A673 (cell line): ENCODE data around the gene ITGA1. TPM values are rescaled to one million over a fixed set of nuclear protein-coding genes. Genes with fewer than 3 reads are reported as not detected.

ENCODE experiments used
- BruUV-seq: library from RNA; stranded (reverse); fragments of 400-500 nt; replicated peaks from 2 replicates; lab custom pipeline; 2021; lab: Mats Ljungman, UMichigan
- CTCF ChIA-PET: fragments of 300-600 bp; sonication (Branson Sonifier 250); formaldehyde crosslinking; loops from one replicate; lab custom pipeline; 2022; ENCODE audit warnings: antibody characterized with exemption; lab: Charles Lee
- POLR2A ChIA-PET: fragments of 300-600 bp; sonication (Branson Sonifier 250); formaldehyde crosslinking; loops from one replicate; lab custom pipeline; 2022; ENCODE audit warnings: antibody characterized with exemption; ENCODE audit not compliant: low non-redundant PET; lab: Charles Lee
- DNase-seq: peaks from one replicate; pipeline ENCODE4 v3.0.0-alpha.2; 2015; ENCODE audit warnings: low spot score
- H3K27ac ChIP-seq: fragments of 200-600 bp; sonication (generic); 2 replicates; pipeline ENCODE4 v1.5.1; 2016; ENCODE audit warnings: mixed run types, low read depth, mild to moderate bottlenecking, mixed read lengths, antibody characterized with exemption, low read length; ENCODE audit not compliant: poor library complexity, severe bottlenecking
- H3K27me3 ChIP-seq: fragments of 200-600 bp; sonication (generic); replicated peaks from 2 replicates; pipeline ENCODE4 v1.6.1; 2017; ENCODE audit warnings: mixed run types, low read depth, mild to moderate bottlenecking, mixed read lengths, antibody characterized with exemption, low read length; ENCODE audit not compliant: insufficient read depth, poor library complexity
- H3K36me3 ChIP-seq: fragments of 200-600 bp; sonication (generic); 2 replicates; pipeline ENCODE4 v1.6.1; 2016; ENCODE audit warnings: mixed run types, mild to moderate bottlenecking, mixed read lengths, antibody characterized with exemption, low read length; ENCODE audit not compliant: insufficient read depth, poor library complexity, severe bottlenecking
- H3K4me1 ChIP-seq: fragments of 200-600 bp; sonication (generic); 2 replicates; pipeline ENCODE4 v1.6.1; 2017; ENCODE audit warnings: mixed run types, mild to moderate bottlenecking, mixed read lengths, antibody characterized with exemption, low read length; ENCODE audit not compliant: insufficient read depth, poor library complexity, severe bottlenecking
- H3K4me3 ChIP-seq: fragments of 200-600 bp; sonication (generic); 2 replicates; pipeline ENCODE4 v1.5.1; 2016; ENCODE audit warnings: low read depth, mixed run types, mild to moderate bottlenecking, mixed read lengths, low read length; ENCODE audit not compliant: poor library complexity, severe bottlenecking
- H3K9me3 ChIP-seq: fragments of 200-600 bp; sonication (generic); 2 replicates; pipeline ENCODE4 v1.6.1; 2016; ENCODE audit warnings: mixed run types, low read depth, mild to moderate bottlenecking, mixed read lengths, antibody characterized with exemption, low read length; ENCODE audit not compliant: poor library complexity, severe bottlenecking
- CTCF ChIP-seq: fragments of 300-800, 200-600 bp; sonication (generic); conservative IDR thresholded peaks from 2 replicates; pipeline ENCODE4 v1.5.1; 2017; ENCODE audit warnings: low read depth, mild to moderate bottlenecking, antibody characterized with exemption, low read length, moderate library complexity, mixed read lengths
- EZH2 ChIP-seq: fragments of 200-600 bp; sonication (generic); IDR thresholded peaks from 2 replicates; pipeline ENCODE4 v1.6.1; 2017; ENCODE audit warnings: borderline replicate concordance, low read depth, mild to moderate bottlenecking, mixed read lengths, antibody characterized with exemption, low read length; ENCODE audit not compliant: poor library complexity, severe bottlenecking
- intact Hi-C: fragments of 100-400 bp; cut with micrococcal nuclease; formaldehyde crosslinking; loops from one replicate; pipeline ENCODE4 v1.10.0; 2022; ENCODE audit not compliant: unreplicated experiment
- total RNA-seq: library from RNA; stranded (reverse); gene quantifications from 2 replicates; pipeline ENCODE4 v1.2.3, GENCODE V29; 2021

The ITGA1 gene
- total RNA-seq, 1 experiment from 2014 or later = 8.1 TPM

DNA sequence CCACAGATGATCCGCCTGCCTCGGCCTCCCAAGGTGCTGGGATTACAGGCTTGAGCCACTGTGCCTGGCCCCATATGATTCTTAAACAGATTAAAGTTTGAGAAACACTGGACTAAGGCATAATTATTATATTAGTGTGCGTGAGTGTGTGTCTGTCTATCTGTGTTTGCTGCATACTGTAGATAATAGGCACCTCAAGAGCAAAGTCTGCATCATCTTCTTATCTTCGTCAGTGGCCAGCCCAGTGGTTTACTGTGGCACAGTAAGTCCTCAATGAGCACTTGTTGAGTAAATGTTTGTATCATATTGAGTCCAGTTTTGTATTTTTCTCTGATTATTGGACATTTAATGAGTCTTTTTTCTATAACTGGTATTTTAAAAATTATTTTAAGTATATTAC, 81.7 kb downstream of the ITGA1 start:
- ChIA-PET POLR2A (no interaction called here), CTCF (no interaction called here)
- no peaks in the 10 kb centered on the region for H3K27me3 ChIP-seq
- intact Hi-C loops = no loop called here
- no peaks in the 10 kb centered on the region for H3K36me3 ChIP-seq
- no peak overlapping the region for H3K27ac ChIP-seq
- H3K4me3 ChIP-seq = no peak overlapping the region
- no peak for TF ChIP-seq CTCF
- no peak for TF ChIP-seq EZH2
- no peak for DNase-seq
- peaks cover 10% of the 10 kb centered on the region for H3K4me1 ChIP-seq
- H3K9me3 ChIP-seq = no peaks in the 10 kb centered on the region
- no TSS peak for BruUV-seq

DNA sequence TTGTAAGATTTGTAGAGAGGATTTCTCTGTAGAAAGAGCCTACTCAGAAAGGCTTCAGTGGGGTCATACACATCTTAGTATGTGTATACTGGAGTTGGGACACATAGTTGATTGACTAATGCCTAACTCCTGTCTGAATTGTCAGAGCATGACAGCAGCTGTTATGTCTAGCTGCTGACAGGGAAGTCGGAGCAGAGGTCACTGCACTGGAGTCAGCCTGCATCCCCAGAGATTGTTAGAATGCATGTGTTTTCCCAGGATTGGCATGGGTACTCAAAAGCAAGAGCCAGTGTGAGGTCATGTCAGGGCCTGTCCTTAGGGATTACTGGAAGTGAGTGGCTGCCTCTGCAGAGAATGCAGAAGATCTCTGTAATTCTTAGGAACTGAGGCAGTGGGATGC, 82.7 kb downstream of the ITGA1 start:
- H3K27ac ChIP-seq = no peak overlapping the region
- no TSS peak for BruUV-seq
- TF ChIP-seq EZH2 (no peak), CTCF (no peak)
- H3K4me1 ChIP-seq = peaks cover 4% of the 10 kb centered on the region
- no peak overlapping the region for H3K4me3 ChIP-seq
- CTCF ChIA-PET = no interaction called here
- H3K36me3 ChIP-seq = no peaks in the 10 kb centered on the region
- POLR2A ChIA-PET = no interaction called here
- intact Hi-C loops = no loop called here
- H3K9me3 ChIP-seq = no peaks in the 10 kb centered on the region
- DNase-seq = no peak
- no peaks in the 10 kb centered on the region for H3K27me3 ChIP-seq

- H3K36me3 ChIP-seq = no peaks in the 10 kb centered on the region
- DNase-seq = no peak
- peaks cover 10% of the 10 kb centered on the region for H3K4me1 ChIP-seq
- H3K27me3 ChIP-seq = no peaks in the 10 kb centered on the region
- H3K9me3 ChIP-seq = no peaks in the 10 kb centered on the region
- TF ChIP-seq EZH2 = no peak
- TF ChIP-seq CTCF = no peak
- ChIA-PET CTCF (no interaction called here), POLR2A (no interaction called here)
- intact Hi-C loops = no loop called here
- no peak overlapping the region for H3K27ac ChIP-seq
- no peak overlapping the region for H3K4me3 ChIP-seq
- BruUV-seq = no TSS peak
Measured at GRCh38 chr5:52875827-52876226, 88.1 kb downstream of the ITGA1 start.
